Loucy (cell line): Measurements from ENCODE around the gene HSD17B12.
A peak's percentile ranks its signal among the peaks of the same experiment; 100 is the strongest.

Experiments used
- H2AFZ ChIP-seq: fragments of 200-600 bp; sonication (generic); 2 replicates; pipeline ENCODE4 v1.6.0; 2016; ENCODE audit warnings: antibody characterized with exemption, mild to moderate bottlenecking, low read length, moderate library complexity
- H3F3A ChIP-seq: fragments of 200-600 bp; 2 replicates; pipeline ENCODE4 v1.6.0; 2016; ENCODE audit warnings: antibody characterized with exemption, low read depth, mild to moderate bottlenecking
- H3K27me3 ChIP-seq: fragments of 200-600 bp; sonication (generic); 2 replicates; pipeline ENCODE4 v1.6.1; 2014; ENCODE audit warnings: low read length, mild to moderate bottlenecking; ENCODE audit not compliant: insufficient read depth, poor library complexity, severe bottlenecking
- H3K36me3 ChIP-seq: fragments of 200-600 bp; sonication (generic); 2 replicates; pipeline ENCODE4 v1.6.1; 2016; ENCODE audit warnings: low read length; ENCODE audit not compliant: insufficient read depth
- H3K4me1 ChIP-seq: fragments of 200-600 bp; sonication (generic); 2 replicates; pipeline ENCODE4 v1.5.1; 2014; ENCODE audit warnings: low read length, mild to moderate bottlenecking; ENCODE audit not compliant: insufficient read depth, poor library complexity, severe bottlenecking
- H3K4me2 ChIP-seq: fragments of 200-600 bp; sonication (generic); 2 replicates; pipeline ENCODE4 v1.6.0; 2014; ENCODE audit warnings: antibody characterized with exemption, low read length, low read depth, mild to moderate bottlenecking; ENCODE audit not compliant: poor library complexity, severe bottlenecking
- H3K4me3 ChIP-seq: fragments of 200-600 bp; sonication (generic); 2 replicates; pipeline ENCODE4 v1.5.1; 2014; ENCODE audit warnings: low read length, mild to moderate bottlenecking, mixed read lengths; ENCODE audit not compliant: poor library complexity, severe bottlenecking
- H3K79me2 ChIP-seq: fragments of 200-600 bp; sonication (generic); 2 replicates; pipeline ENCODE4 v1.6.1; 2014; ENCODE audit warnings: low read length; ENCODE audit not compliant: insufficient read depth
- H3K9ac ChIP-seq: fragments of 200-600 bp; sonication (generic); 2 replicates; pipeline ENCODE4 v1.6.0; 2014; ENCODE audit warnings: mild to moderate bottlenecking, low read depth, low read length, moderate library complexity; ENCODE audit not compliant: poor library complexity, severe bottlenecking
- H3K9me2 ChIP-seq: fragments of 200-600 bp; sonication (generic); replicated peaks from 2 replicates; pipeline ENCODE4 v1.6.1; 2016; ENCODE audit warnings: low read depth, low read length, mixed read lengths
- H3K9me3 ChIP-seq: fragments of 200-600 bp; sonication (generic); 2 replicates; pipeline ENCODE4 v1.6.1; 2014; ENCODE audit warnings: mild to moderate bottlenecking, antibody characterized with exemption, low read length, low read depth; ENCODE audit not compliant: insufficient read depth
- H4K20me1 ChIP-seq: fragments of 200-600 bp; sonication (generic); 2 replicates; pipeline ENCODE4 v1.6.0; 2014; ENCODE audit warnings: antibody characterized with exemption, low read length, mild to moderate bottlenecking; ENCODE audit not compliant: insufficient read depth, poor library complexity, severe bottlenecking
- CTCF ChIP-seq: fragments of 200-600 bp; sonication (generic); conservative IDR thresholded peaks from 2 replicates; pipeline ENCODE4 v1.5.1; 2014; ENCODE audit warnings: mild to moderate bottlenecking, antibody characterized with exemption, low read length
- EZH2phosphoT487 ChIP-seq: fragments of 200-600 bp; IDR thresholded peaks from 2 replicates; pipeline ENCODE4 v1.6.1; 2018; ENCODE audit warnings: antibody characterized with exemption, mild to moderate bottlenecking, moderate library complexity, borderline replicate concordance

HSD17B12 gene

GRCh38 chr11:43686207-43686606 is 5.7 kb downstream of the HSD17B12 start:
- Histone ChIP-seq H3K4me1 (peaks cover 56% of the 10 kb centered on the region), H3K36me3 (no peaks in the 10 kb centered on the region), H3K4me2 (peak overlapping the region; percentile 78)

GRCh38 chr11:43687120-43687791 is 6.7 kb downstream of the HSD17B12 start:
- Histone ChIP-seq H3K9me2 (no peaks in the 10 kb centered on the region), H4K20me1 (peaks cover 13% of the 10 kb centered on the region), H2AFZ (no peak overlapping the region), H3K4me3 (no peak overlapping the region), H3K27me3 (no peaks in the 10 kb centered on the region), H3K9me3 (no peaks in the 10 kb centered on the region), H3K4me1 (peaks cover 56% of the 10 kb centered on the region), H3F3A (no peaks in the 10 kb centered on the region; the same call in 1 of the 2 replicates), H3K4me2 (no peak overlapping the region), H3K36me3 (no peaks in the 10 kb centered on the region), H3K9ac (no peak overlapping the region), H3K79me2 (peaks cover 46% of the 10 kb centered on the region; the same call in 1 of the 2 replicates)
- TF ChIP-seq CTCF (no peak), EZH2phosphoT487 (no peak)

More at GRCh38 chr11:43686207-43686606, 5.7 kb downstream of the HSD17B12 start:
- Histone ChIP-seq H3K9me3 (no peaks in the 10 kb centered on the region), H3K9me2 (no peaks in the 10 kb centered on the region), H3K27me3 (no peaks in the 10 kb centered on the region), H4K20me1 (peaks cover 8% of the 10 kb centered on the region), H3K79me2 (peaks cover 47% of the 10 kb centered on the region), H3K9ac (no peak overlapping the region), H3F3A (no peaks in the 10 kb centered on the region; the same call in 1 of the 2 replicates), H2AFZ (no peak overlapping the region), H3K4me3 (no peak overlapping the region)
- no peak for TF ChIP-seq CTCF
- no peak for TF ChIP-seq EZH2phosphoT487

- H3K36me3 ChIP-seq: no peaks in the 10 kb centered on the region
- peaks cover 35% of the 10 kb centered on the region; the same call in 1 of the 2 replicates for H3K79me2 ChIP-seq
- H3K9me3 ChIP-seq: no peaks in the 10 kb centered on the region
- H3K4me3 ChIP-seq: no peak overlapping the region
- peaks cover 13% of the 10 kb centered on the region for H4K20me1 ChIP-seq
- H3K27me3 ChIP-seq: no peaks in the 10 kb centered on the region
- no peak for TF ChIP-seq EZH2phosphoT487
- no peak for TF ChIP-seq CTCF
- no peak overlapping the region for H3K4me2 ChIP-seq
- peaks cover 58% of the 10 kb centered on the region for H3K4me1 ChIP-seq
- H3K9ac ChIP-seq: no peak overlapping the region
- no peaks in the 10 kb centered on the region for H3K9me2 ChIP-seq
- no peak overlapping the region for H2AFZ ChIP-seq
- no peaks in the 10 kb centered on the region; the same call in 1 of the 2 replicates for H3F3A ChIP-seq
Measured at GRCh38 chr11:43688394-43688793, 7.9 kb downstream of the HSD17B12 start.
